Measurements from ENCODE around the gene SLC8A1.

The SLC8A1 gene

GRCh38 chr2:40451918-40452605 is at the start of gene SLC8A1:
Gene SLC8A1 (minus strand): TSS chr2:40452090.
- peak; percentile 41 for DNase-seq

- DNase-seq: no peak
Measured at GRCh38 chr2:40499437-40499836, 47.5 kb upstream of the SLC8A1 start.

- DNase-seq: no peak
Measured at GRCh38 chr2:40497251-40497859, 45.5 kb upstream of the SLC8A1 start.

DNA sequence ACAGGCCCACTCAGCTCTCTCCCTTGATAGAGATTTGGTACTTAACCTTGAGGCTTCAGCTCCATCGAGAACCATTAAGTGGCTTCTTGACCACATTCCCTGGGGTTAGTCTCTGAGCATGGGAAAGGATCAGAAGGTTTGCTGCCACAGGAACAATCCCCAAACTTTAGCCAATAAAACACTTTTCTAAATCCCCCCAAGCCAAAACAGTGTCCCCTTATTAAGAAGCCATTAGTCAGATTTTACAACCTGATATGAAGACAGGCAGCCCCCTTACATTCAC is 37.7 kb upstream of the SLC8A1 start:
- no peak for DNase-seq

- peak; percentile 44 for DNase-seq
Measured at GRCh38 chr2:40488927-40489677, 37.2 kb upstream of the SLC8A1 start.

DNA sequence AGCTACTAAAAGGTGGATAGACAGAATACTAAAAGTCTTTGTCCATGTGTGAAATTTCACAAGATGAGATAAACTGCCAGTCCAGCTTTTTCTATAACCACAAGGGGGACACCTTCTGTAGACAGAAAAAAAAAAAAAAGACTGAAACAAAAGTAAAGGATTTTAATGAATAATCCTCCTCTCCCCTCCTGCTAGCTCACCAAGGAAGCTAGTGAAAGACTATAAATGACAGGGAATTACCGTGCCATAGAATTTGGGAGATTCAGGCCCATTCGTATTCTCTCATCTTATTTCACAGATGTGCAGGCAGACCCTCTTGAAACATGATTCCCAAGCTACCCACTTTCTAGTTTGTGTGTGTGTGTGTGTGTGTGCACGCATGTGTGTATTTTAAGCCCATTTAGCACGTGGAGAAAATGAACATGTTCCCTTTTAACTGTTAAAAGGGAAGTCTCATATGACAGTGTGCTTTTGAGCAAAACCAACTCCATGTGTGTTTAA is 36.3 kb upstream of the SLC8A1 start:
- DNase-seq: peak; percentile 28

GRCh38 chr2:40487602-40488001 is 35.7 kb upstream of the SLC8A1 start:
- peak; percentile 13 for DNase-seq

GRCh38 chr2:40485854-40486253 is 34.0 kb upstream of the SLC8A1 start:
- no peak for DNase-seq

DNA sequence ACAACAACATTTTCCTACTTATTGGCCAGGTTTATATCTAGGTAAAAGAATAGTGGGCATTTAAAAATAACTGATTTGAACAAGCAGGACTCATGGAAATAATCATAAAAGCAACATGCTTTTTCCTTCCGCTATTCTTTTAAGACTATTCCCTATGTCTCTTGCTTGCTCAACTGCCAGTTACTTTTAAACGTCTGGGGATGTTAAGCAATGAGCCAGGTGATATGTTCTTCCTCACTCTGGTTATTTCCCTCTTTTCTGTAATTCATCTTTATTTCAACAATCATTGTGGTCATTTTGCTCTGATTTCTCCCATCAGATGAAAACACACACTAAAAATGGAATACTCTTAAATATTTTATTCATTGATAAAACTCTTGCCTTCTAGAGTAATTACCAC is 33.4 kb upstream of the SLC8A1 start:
- no peak for DNase-seq

- DNase-seq: no peak
Measured at GRCh38 chr2:40483549-40484243, 31.8 kb upstream of the SLC8A1 start.

GRCh38 chr2:40480596-40480995 is 28.7 kb upstream of the SLC8A1 start:
- DNase-seq: no peak

DNA sequence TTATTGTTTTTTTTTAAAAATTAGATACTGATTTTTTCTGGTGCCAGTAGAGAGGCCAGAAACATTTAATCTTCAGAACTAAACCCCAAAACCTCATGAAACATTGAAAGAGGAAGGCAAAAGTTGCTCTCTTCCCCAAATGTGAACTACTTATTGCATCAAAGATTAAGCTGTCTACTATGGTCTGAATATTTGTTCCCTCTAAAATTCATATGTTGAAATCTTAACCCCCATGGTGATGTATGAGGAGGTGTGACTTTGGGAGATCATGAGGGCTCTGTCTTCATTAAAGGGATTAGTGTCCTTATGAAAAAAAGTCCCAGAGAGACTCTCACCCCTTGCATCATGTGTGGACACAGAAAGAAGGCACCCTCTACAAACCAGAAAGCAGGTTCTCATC is 28.2 kb upstream of the SLC8A1 start:
- no peak for DNase-seq

DNA sequence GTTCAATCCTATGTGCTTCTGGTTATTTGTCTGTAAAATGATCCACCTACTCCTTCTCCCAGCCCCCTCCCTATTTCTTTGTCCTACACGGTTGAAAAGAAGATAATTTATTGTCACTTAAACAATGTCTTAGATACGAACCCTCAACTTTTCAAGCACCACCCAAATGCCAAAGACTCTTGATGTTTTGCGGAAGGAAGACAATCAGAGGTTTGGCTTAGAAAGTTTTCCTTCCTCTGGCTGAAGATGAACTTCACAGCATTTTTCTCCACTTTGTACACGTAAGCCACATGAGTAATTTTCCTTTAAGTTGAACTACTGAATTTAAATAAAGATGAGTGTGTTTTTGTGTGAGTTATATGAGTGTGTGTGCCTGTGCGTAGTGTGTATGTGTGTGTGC is 25.5 kb upstream of the SLC8A1 start:
- DNase-seq: no peak

DNA sequence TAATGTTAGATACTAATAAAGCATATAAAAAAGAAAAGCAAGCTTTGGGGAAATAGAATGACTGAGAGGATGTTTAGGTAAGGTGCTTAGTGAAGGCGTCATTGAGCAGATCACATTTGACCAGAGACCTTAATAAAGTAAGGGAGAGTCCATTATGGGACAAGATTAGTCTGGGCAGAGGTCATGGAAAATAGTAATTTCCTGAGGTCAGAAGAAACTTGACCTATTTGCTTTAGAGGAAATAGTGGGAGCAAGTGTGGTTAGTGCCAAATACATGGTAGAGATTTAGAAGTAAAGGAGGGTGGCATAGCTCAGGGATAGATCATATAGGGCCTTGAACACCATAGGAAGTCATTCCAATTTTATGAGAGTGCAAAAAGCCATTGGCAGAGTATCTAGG is 24.5 kb upstream of the SLC8A1 start:
- no peak for DNase-seq

DNA sequence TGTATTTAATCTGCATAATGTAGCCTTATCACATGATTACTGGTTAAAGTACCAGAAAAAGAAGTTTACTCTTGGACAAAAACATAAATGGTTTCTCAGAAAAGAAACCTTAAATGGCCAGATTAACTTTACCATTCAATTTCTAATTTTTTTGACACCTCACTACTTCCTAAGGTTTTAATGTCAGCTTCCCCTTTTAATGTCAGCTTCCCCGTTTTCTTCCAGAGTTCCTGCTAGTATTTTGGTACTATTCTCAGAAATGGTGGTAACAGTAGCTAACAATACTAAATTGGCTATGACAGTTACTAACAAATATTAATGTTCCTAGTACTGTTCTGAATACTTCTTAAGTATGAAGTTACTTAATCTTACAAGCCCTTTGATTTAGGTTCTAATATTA is 22.4 kb upstream of the SLC8A1 start:
- DNase-seq: no peak

- DNase-seq: no peak
Measured at GRCh38 chr2:40471866-40472265, 20.0 kb upstream of the SLC8A1 start.

- DNase-seq: no peak
Measured at GRCh38 chr2:40470822-40471813, 19.2 kb upstream of the SLC8A1 start.

GRCh38 chr2:40466935-40467572 is 15.2 kb upstream of the SLC8A1 start:
- DNase-seq: no peak

DNA sequence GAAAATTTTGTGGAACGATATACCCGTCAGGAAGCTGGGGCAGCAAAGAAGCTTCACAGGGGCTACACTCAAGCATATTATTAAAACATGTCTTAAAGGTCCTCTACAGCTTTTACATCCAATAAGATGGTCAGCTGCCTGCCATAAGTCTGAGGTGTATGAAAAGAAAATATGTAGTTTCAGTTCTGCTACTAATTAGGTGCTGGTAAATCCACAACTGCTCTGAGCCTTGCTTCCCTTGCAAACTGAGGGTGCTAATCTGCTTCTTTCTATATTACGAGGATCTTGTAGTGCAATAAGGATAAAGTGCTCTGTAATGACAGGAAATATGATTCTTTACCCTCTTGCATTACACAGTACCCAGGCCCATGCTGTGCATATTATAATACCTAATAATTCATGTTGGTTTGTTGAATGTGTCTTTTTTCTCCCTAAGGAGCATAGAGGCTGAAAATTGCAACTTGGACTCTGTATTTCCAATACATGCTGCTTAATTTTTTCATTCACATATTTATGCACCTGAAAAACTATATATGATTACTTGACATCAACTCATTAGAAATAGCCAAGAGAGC is 14.5 kb upstream of the SLC8A1 start:
- DNase-seq: no peak

DNA sequence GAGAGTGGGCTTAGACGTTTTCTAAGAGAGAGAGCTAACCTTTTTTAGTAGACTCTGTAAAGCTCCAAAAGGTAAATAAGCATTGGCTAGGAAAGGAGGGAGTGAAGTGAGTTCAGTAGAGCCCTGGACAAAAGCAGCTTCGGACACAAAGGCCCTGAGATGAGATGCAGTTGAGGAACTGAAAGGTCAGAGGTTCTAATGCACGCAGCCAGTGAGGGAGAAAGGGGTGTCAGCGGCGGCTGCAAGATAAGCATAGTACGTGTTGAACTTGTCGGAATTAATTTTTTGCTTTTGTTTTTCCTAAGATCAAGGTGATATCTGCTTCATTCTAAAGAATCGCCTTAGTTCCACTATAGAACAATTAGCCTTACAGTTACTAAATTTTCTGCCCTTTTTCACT is 11.2 kb upstream of the SLC8A1 start:
- DNase-seq: no peak

DNA sequence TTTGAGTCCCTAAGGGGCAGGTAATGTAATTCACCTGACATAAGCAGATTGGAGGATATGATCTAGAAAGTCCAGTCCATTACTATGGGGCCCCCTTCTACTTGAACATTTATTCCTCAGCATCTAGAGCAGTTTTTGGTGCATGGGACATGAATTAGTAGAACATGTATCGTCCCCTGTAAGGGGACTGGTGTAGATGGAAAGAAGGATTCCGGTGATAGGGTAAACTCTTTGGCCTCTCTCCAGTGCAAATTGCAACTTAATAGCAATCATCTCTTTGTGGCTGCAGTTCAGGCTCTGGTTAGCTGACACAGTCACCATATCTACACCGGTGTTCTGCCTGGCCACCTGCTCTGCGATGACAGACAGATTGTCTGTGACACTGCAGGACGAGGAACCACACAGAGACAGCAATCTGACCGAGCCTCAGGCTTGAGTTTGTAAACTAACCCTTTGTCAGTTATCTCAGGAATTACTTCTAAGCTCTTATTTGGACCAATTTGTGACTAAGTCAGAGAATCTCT is 6.4 kb upstream of the SLC8A1 start:
- DNase-seq: peak; percentile 59

All from RPMI8226 (cell line).